GM12878 (cell line): Measurements from ENCODE around the gene ZNF182. TPM values are rescaled to one million over a fixed set of nuclear protein-coding genes. Genes with fewer than 3 reads are reported as not detected.
"Not testable (repeated sequence)": the region's sequence is repeated elsewhere in the genome, so short reads cannot be mapped to it uniquely, and the experiment has no call there.

Source experiments
- ATAC-seq: fragments of 200-7000 bp; cut with Tn5 transposase; 3 replicates; pipeline ENCODE4 v1.9.1; 2020; ENCODE audit warnings: mild to moderate bottlenecking, moderate library complexity
- BruUV-seq: library from RNA; stranded (reverse); fragments of 400-500 nt; replicated peaks from 2 replicates; lab custom pipeline; 2021; lab: Mats Ljungman, UMichigan
- CTCF ChIA-PET: fragments of 300-600 bp; sonication (Branson Sonifier 250); formaldehyde crosslinking; extraction: SDS; loops from one replicate; lab custom pipeline; 2021; ENCODE audit warnings: inconsistent platforms; lab: Yijun Ruan, JAX
- POLR2A ChIA-PET: fragments of 350-600 bp; formaldehyde crosslinking; extraction: SDS; loops from one replicate; lab custom pipeline; 2021; ENCODE audit warnings: inconsistent platforms; lab: Charles Lee
- RAD21 ChIA-PET: fragments of 300-600 bp; sonication (Branson Sonifier 250); formaldehyde crosslinking; loops from one replicate; lab custom pipeline; 2023; ENCODE audit warnings: antibody characterized with exemption; ENCODE audit not compliant: unreplicated experiment; lab: Charles Lee
- SMC1A ChIA-PET: fragments of 300-600 bp; sonication (Branson Sonifier 250); formaldehyde crosslinking; loops from one replicate; lab custom pipeline; 2023; ENCODE audit not compliant: unreplicated experiment, uncharacterized antibody; lab: Charles Lee
- DNase-seq: peaks from one replicate; pipeline ENCODE4 v3.0.0-alpha.2; 2011; ENCODE audit warnings: low read depth, low spot score
- FAIRE-seq: peaks from 3 replicates; lab custom pipeline; 2011; peaks lifted over from hg19 to GRCh38; lab: Jason Lieb, UNC
- H2AFZ ChIP-seq: 2 replicates; pipeline ENCODE4 v1.6.0; 2011; ENCODE audit warnings: low read depth, low read length, control low read depth; ENCODE audit not compliant: control insufficient read depth
- H3K27ac ChIP-seq: 2 replicates; pipeline ENCODE4 v1.5.1; 2011; ENCODE audit warnings: control low read depth; ENCODE audit not compliant: control insufficient read depth, insufficient read depth
- H3K27me3 ChIP-seq, 2 experiments: replicated peaks in 1 of 2; 2 replicates each; pipeline versions ENCODE4 v1.6.0 to v1.6.1; 2011; ENCODE audit warnings: low read length in 1 of 2; ENCODE audit not compliant: control insufficient read depth in 2 of 2, insufficient read depth in 2 of 2
- H3K36me3 ChIP-seq, 2 experiments: 2 replicates each; pipeline ENCODE4 v1.5.1; 2011; ENCODE audit warnings: low read length in 1 of 2; ENCODE audit not compliant: control insufficient read depth in 2 of 2, insufficient read depth in 2 of 2
- H3K4me1 ChIP-seq: 2 replicates; pipeline ENCODE4 v1.6.1; 2011; ENCODE audit warnings: mild to moderate bottlenecking, low read length, moderate library complexity, mixed read lengths; ENCODE audit not compliant: control insufficient read depth, insufficient read depth
- H3K4me2 ChIP-seq: 2 replicates; pipeline ENCODE4 v1.6.0; 2011; ENCODE audit warnings: control low read depth; ENCODE audit not compliant: control insufficient read depth, insufficient read depth
- H3K4me3 ChIP-seq: fragments of 200-600 bp; sonication (generic); 2 replicates; pipeline ENCODE4 v1.5.1; 2016
- H3K79me2 ChIP-seq: 2 replicates; pipeline ENCODE4 v1.6.0; 2011; ENCODE audit warnings: low read length; ENCODE audit not compliant: control insufficient read depth, insufficient read depth
- H3K9ac ChIP-seq: 2 replicates; pipeline ENCODE4 v1.8.0; 2011; ENCODE audit warnings: low read length, control low read depth, mixed read lengths; ENCODE audit not compliant: control insufficient read depth, insufficient read depth
- H3K9me3 ChIP-seq: replicated peaks from 3 replicates; pipeline ENCODE4 v1.5.1; 2011; ENCODE audit warnings: mild to moderate bottlenecking, low read length; ENCODE audit not compliant: control insufficient read depth, insufficient read depth
- H4K20me1 ChIP-seq: 2 replicates; pipeline ENCODE4 v1.6.0; 2011; ENCODE audit not compliant: control insufficient read depth, insufficient read depth
- BCL11A ChIP-seq: IDR thresholded peaks from 2 replicates; pipeline ENCODE4 v1.6.1; 2011; ENCODE audit warnings: low read depth, low read length
- CHD1 ChIP-seq: IDR thresholded peaks from 2 replicates; pipeline ENCODE4 v1.6.1; 2012; ENCODE audit warnings: low read depth, low read length, improper control_type of control experiment
- CREM ChIP-seq: IDR thresholded peaks from 2 replicates; pipeline ENCODE4 v1.6.1; 2014; ENCODE audit warnings: antibody characterized with exemption, low read depth
- GATAD2B ChIP-seq: fragments of 450-650 bp; conservative IDR thresholded peaks from 2 replicates; pipeline ENCODE4 v1.6.1; 2017; ENCODE audit warnings: low read depth, mild to moderate bottlenecking, moderate library complexity
- KDM1A ChIP-seq: fragments of 200-600 bp; sonication (generic); IDR thresholded peaks from 2 replicates; pipeline ENCODE4 v1.6.1; 2016; ENCODE audit warnings: borderline replicate concordance
- LARP7 ChIP-seq: fragments of 450-650 bp; IDR thresholded peaks from 2 replicates; pipeline ENCODE4 v1.6.1; 2017; ENCODE audit warnings: mild to moderate bottlenecking
- MEF2A ChIP-seq: IDR thresholded peaks from 2 replicates; pipeline ENCODE4 v1.6.1; 2011; ENCODE audit warnings: low read depth, mild to moderate bottlenecking, low read length, moderate library complexity; ENCODE audit not compliant: insufficient read depth
- NR2C1 ChIP-seq: fragments of 450-650 bp; IDR thresholded peaks from 2 replicates; pipeline ENCODE4 v1.6.1; 2017; ENCODE audit warnings: antibody characterized with exemption, mild to moderate bottlenecking, moderate library complexity
- NR2F1 ChIP-seq: fragments of 450-650 bp; conservative IDR thresholded peaks from 2 replicates; pipeline ENCODE4 v1.6.1; 2017; ENCODE audit warnings: mild to moderate bottlenecking
- PAX8 ChIP-seq: fragments of 450-650 bp; IDR thresholded peaks from 2 replicates; pipeline ENCODE4 v1.6.1; 2017; ENCODE audit warnings: mild to moderate bottlenecking, moderate library complexity
- POLR2AphosphoS5 ChIP-seq: IDR thresholded peaks from 2 replicates; pipeline ENCODE4 v1.6.1; 2011; ENCODE audit warnings: mild to moderate bottlenecking, low read length, inconsistent platforms
- RFX5 ChIP-seq: IDR thresholded peaks from 2 replicates; pipeline ENCODE4 v1.6.1; 2011; ENCODE audit warnings: low read depth, low read length, improper control_type of control experiment
- SPI1 ChIP-seq: IDR thresholded peaks from 2 replicates; pipeline ENCODE4 v1.6.1; 2011; ENCODE audit warnings: low read depth, mild to moderate bottlenecking, low read length, moderate library complexity, borderline replicate concordance; ENCODE audit not compliant: insufficient read depth
- SUPT20H ChIP-seq: IDR thresholded peaks from 2 replicates; pipeline ENCODE4 v1.6.1; 2011; ENCODE audit warnings: low read depth, mild to moderate bottlenecking, low read length, moderate library complexity, borderline replicate concordance; ENCODE audit not compliant: control insufficient read depth
- TCF7 ChIP-seq: IDR thresholded peaks from 2 replicates; pipeline ENCODE4 v1.6.1; 2014; ENCODE audit warnings: antibody characterized with exemption, borderline replicate concordance
- WGBS: methylation state at CpG from one replicate; pipeline ENCODE4 v1.1.6; 2016; ENCODE audit warnings: low lambda C conversion rate; ENCODE audit not compliant: insufficient replicate concordance, insufficient coverage; ENCODE audit errors: missing lambda C conversion rate; 5-methylcytosine and 5-hydroxymethylcytosine counted together
- in situ Hi-C: fragments of 300-500 bp; cut with MboI; formaldehyde crosslinking; loops from 9 replicates; pipeline ENCODE4 v1.14.3; 2018; ENCODE audit warnings: mixed read lengths
- intact Hi-C: fragments of 100-400 bp; cut with micrococcal nuclease; formaldehyde crosslinking; loops from one replicate; pipeline ENCODE4 v1.14.2; 2022; ENCODE audit not compliant: unreplicated experiment
- polyA plus RNA-seq, 11 experiments: library from polyadenylated mRNA; depleted of rRNA in 4 of 11; unstranded in 6 of 11; stranded (reverse) in 5 of 11; fragments of >200 nt; fragmentation: Nextera tagmentation in 4 of 11; fragmentation: Illumina TruSeq in 1 of 11; extraction: Ambion mirVana in 4 of 11; extraction: Trizol in 1 of 11; gene quantifications; 1 replicate in 1 of 11; 2 replicates in 10 of 11; pipeline versions ENCODE4 v1.2.1 to v1.2.3, GENCODE V29; 2011 to 2016; ENCODE audit warnings: inconsistent platforms in 2 of 11, missing spikeins in 2 of 11, low read depth in 1 of 11
- total RNA-seq, 4 experiments: library from RNA; depleted of rRNA in 3 of 4; stranded (reverse); fragments of >200 nt in 3 of 4; fragmentation: Illumina TruSeq in 1 of 4; extraction: Trizol in 1 of 4; gene quantifications; 2 replicates each; pipeline versions ENCODE4 v1.2.1 to v1.2.3, GENCODE V29; 2013 to 2021
- TF ChIP-seq, protein P1 (sequence below): IDR thresholded peaks from 2 replicates; pipeline ENCODE4 v1.6.1; 2012; ENCODE audit warnings: mild to moderate bottlenecking, low read depth, low read length

ZNF182 gene
- total and polyA plus RNA-seq, 10 of the 15 experiments (the other 5 are each of a cell fraction or from before 2014, with no cell fraction given), result 0.85 to 7.0 (median 5.3) TPM

DNA sequence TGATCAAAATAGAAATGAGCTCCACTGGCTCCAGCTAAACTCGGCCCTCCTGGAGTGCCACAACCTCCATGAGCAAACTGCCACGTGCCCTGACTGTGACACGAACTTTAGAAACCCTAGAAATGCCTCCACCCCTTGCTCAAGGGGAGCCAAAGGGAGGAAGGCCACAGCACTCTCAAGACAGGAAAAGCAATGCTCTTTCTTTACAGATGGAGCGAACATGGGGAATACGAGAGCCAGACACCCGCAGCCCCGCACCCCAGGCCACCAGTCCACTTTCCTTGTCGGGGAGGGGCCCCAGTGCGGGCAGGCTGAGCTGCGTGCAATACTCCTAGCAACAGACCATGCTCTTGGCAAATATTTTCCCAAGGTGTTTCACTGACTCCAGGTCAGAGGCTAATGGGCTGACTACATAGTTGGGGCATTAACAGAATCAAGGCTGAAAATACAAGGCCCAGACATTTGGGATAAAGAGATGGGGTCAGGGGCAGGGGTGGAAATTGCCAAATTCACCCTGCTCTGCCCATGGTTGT, 26.9 kb upstream of the ZNF182 start:
- WGBS, result 50% methylated on average over 9 of the region's 10 CpGs
- ATAC-seq, H3K27ac ChIP-seq, SMC1A ChIA-PET, H3K36me3 ChIP-seq, H3K9me3 ChIP-seq, RAD21 ChIA-PET, H3K79me2 ChIP-seq, H3K4me3 ChIP-seq, H4K20me1 ChIP-seq, H3K4me2 ChIP-seq, FAIRE-seq, H2AFZ ChIP-seq, DNase-seq, BruUV-seq, H3K4me1 ChIP-seq, in situ Hi-C loops, H3K27me3 ChIP-seq, H3K9ac ChIP-seq, POLR2A ChIA-PET, intact Hi-C loops: not testable (repeated sequence)
- CTCF ChIA-PET, result interaction anchor here (0.5 to 6.0 kb wide), 3 partner anchors 35 to 200 kb away, joined by 3 to 65 read pairs (median 4); partner anchors contain the start of gene ZNF81

DNA sequence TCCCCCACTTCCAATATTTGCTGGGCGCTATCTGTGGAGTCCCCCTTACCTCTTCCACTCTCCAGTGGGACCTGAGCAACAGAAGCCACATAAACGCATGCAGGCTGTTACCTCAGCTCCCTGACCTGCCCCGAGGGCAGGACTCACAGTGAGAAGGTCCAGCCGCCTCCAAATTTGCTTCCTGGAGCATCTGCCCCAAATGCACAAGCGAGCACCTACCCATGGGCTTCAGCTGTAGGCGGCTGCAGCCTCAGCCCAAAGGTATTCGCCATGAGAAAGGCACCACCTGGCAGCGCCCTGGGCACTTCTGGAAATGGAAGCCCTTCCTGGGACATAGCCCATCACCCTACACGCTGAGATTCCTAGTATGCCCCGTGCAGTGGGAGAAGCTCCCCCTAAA, 26.4 kb upstream of the ZNF182 start:
- H3K4me1 ChIP-seq, result no peaks in the 10 kb centered on the region
- H3K9me3 ChIP-seq, result no peaks in the 10 kb centered on the region
- RAD21 ChIA-PET, result no interaction called here
- no peak overlapping the region for H3K27ac ChIP-seq
- BruUV-seq, result no TSS peak
- no peak overlapping the region for H3K4me3 ChIP-seq
- FAIRE-seq, result no peak
- H3K36me3 ChIP-seq, result no peaks in the 10 kb centered on the region
- DNase-seq, result no peak
- no peak overlapping the region for H3K4me2 ChIP-seq
- POLR2A ChIA-PET, result no interaction called here
- no peaks in the 10 kb centered on the region for H4K20me1 ChIP-seq
- H3K79me2 ChIP-seq, result no peaks in the 10 kb centered on the region
- CTCF ChIA-PET, result interaction anchor here (0.5 to 6.0 kb wide), 3 partner anchors 35 to 199 kb away, joined by 3 to 65 read pairs (median 4); partner anchors contain the start of gene ZNF81
- SMC1A ChIA-PET, result no interaction called here
- ATAC-seq, result no peak
- no peaks in the 10 kb centered on the region for H3K27me3 ChIP-seq
- no peak overlapping the region for H2AFZ ChIP-seq
- intact Hi-C loops (no loop called here), in situ Hi-C loops (no loop called here)
- 47% methylated on average over 10 of the region's 10 CpGs for WGBS
- H3K9ac ChIP-seq, result no peak overlapping the region
- TF ChIP-seq SPI1 (no peak), NR2C1 (no peak), PAX8 (no peak), LARP7 (no peak), KDM1A (no peak), BCL11A (no peak), GATAD2B (no peak), MEF2A (no peak), RFX5 (no peak), CREM (no peak), POLR2AphosphoS5 (no peak), TCF7 (no peak), CHD1 (no peak), SUPT20H (no peak), NR2F1 (no peak)
- TF ChIP-seq, protein P1, sequence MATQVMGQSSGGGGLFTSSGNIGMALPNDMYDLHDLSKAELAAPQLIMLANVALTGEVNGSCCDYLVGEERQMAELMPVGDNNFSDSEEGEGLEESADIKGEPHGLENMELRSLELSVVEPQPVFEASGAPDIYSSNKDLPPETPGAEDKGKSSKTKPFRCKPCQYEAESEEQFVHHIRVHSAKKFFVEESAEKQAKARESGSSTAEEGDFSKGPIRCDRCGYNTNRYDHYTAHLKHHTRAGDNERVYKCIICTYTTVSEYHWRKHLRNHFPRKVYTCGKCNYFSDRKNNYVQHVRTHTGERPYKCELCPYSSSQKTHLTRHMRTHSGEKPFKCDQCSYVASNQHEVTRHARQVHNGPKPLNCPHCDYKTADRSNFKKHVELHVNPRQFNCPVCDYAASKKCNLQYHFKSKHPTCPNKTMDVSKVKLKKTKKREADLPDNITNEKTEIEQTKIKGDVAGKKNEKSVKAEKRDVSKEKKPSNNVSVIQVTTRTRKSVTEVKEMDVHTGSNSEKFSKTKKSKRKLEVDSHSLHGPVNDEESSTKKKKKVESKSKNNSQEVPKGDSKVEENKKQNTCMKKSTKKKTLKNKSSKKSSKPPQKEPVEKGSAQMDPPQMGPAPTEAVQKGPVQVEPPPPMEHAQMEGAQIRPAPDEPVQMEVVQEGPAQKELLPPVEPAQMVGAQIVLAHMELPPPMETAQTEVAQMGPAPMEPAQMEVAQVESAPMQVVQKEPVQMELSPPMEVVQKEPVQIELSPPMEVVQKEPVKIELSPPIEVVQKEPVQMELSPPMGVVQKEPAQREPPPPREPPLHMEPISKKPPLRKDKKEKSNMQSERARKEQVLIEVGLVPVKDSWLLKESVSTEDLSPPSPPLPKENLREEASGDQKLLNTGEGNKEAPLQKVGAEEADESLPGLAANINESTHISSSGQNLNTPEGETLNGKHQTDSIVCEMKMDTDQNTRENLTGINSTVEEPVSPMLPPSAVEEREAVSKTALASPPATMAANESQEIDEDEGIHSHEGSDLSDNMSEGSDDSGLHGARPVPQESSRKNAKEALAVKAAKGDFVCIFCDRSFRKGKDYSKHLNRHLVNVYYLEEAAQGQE, result no peak
